NCI-H2196 (cell line): ENCODE data around the gene TEX101.
"Not testable (repeated sequence)": the region's sequence is repeated elsewhere in the genome, so short reads cannot be mapped to it uniquely, and the experiment has no call there.

ENCODE experiments used
- DNase-seq: peaks from one replicate; lab custom pipeline; 2025; ENCODE audit not compliant: unreplicated experiment; lab: John Stamatoyannopoulos, UW

TEX101 gene, protein sequence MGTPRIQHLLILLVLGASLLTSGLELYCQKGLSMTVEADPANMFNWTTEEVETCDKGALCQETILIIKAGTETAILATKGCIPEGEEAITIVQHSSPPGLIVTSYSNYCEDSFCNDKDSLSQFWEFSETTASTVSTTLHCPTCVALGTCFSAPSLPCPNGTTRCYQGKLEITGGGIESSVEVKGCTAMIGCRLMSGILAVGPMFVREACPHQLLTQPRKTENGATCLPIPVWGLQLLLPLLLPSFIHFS

DNA sequence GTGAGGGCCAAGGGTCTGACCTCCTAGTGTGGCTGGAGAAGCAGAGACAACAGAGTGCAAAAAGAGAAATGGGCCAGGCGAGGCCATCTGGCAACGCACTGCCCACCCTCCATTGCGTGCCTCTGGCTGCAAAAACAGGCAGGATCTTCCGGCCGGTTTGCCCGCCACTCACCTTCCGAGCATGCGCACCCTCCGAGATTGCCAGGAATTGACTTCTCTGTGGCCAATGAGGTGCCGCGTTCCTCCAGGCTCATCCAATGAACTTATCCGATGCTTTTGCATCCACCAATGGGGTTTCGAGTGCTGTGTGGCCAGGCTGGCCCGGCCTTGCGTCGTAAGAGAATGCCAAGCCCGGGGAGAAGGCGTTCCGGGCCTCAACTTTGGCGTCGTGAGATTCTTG, at the start of gene TEX101:
Gene TEX101 (plus strand): TSS at position 337 of the 400 bp plus-strand sequence. CDS start 1,030 bp downstream, outside the sequence.
- DNase-seq: no peak

DNA sequence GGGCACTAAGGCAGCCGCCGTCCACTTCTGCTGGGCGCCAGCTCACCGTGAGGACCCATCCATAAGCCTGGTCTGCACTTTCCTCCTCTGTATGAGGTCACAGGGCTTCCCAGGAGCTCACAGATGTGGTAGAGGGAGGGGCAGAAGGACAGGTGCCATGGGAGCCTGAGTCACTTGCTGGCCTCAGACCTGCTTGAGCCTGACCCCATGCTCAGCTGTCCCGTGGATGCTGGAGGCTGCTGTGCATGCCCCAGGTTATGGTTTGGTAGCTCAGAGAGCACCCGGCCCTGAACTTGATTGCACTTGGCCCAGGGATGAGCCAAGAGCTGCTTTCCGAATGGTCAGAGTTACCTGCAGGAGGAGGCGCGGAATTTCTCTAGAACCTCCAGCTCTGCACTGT, 49.0 kb upstream of the TEX101 start:
- DNase-seq: not testable (repeated sequence)

DNA sequence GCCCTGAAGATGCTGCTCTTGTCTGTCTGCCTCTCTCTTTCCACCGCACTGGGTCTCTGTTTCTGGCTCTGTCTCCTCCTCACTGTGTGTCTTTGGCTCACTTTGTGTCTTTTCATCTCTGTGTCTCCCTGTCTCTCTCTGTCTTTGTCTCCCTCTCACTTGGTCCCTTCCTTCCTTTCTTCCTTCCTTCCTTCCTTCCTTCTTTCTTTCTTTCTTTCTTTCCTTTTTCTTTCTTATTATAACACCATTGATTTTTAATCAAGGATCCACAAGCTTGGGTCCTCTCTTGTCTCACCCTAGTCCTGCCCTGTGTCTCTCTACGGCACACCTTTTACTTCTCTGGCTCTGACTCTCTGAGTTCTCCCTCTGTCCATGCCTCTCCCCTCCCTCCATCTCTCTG, 46.9 kb upstream of the TEX101 start:
- DNase-seq: no peak

DNA sequence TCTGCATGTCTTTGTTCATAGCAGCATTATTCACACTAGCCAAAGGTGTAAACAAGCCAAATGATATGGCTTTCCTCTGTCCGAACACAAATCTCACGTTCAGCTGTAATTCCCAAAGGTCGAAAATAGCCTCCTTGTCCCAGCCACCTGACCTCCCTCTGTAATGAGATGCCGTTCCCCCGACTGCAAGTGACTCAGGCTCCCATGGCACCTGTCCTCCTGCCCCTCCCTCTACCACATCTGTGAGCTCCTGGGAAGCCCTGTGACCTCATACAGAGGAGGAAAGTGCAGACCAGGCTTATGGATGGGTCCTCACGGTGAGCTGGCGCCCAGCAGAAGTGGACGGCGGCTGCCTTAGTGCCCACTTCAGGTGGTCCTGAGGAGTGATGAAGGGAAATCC, 45.8 kb upstream of the TEX101 start:
- peak; percentile 32 for DNase-seq

DNA sequence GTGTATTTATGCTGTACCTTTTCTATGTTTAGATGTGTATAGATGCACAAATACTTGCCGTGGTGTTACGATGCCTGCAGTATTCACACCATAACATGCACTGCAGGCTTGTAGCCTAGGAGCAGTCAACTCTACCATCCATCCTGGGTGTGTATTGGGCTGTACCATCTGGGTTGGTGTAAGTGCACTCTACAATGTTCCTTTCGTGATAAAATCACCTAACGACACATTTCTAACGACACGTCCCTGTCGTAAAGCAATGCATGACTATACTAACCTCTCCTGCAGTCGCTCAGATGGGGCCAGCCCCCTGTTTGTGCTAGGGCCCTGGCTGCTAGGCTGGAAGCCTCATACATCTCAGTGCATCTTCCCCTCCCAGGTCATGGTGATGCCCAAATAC, 42.8 kb upstream of the TEX101 start:
- no peak for DNase-seq

DNA sequence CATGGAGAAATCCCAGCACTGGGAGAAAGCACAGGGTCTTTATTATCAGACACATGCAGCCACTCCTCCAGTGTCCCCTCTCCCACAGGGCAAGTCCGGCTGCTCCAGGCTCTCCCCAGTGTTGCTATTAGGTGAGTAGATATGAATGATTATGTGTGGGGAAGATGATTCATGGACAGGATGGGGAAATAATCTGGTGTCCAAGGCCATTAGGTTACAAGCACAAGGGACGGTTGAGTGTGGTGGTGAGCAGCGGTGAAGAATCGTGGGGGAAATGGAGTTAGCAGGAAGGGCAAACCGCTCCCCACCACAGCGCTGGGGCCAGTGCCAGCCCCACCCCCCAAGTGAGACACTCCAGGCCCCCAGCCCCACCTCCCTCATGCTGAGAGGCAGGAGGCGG, 42.2 kb upstream of the TEX101 start:
- no peak for DNase-seq

DNA sequence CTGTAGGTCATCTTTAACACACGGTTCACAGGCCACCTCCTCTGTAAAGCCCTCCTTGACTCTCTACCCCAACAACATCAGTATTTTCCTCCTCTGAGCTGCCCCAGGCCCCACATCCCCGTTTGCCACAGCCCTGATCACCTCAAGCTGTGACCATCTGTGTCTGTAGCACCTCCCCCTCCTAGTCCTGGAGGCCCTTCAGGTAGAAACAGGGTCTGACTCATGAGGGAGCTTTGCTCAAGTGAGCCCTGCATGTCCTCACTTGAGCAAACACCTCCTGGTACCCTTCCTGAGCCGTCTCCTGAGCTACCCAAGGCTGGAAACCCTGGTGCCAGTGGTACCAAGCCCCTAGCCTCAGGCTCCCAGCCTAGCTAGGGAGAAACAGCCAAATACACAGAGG, 37.1 kb upstream of the TEX101 start:
- DNase-seq: not testable (repeated sequence)

DNA sequence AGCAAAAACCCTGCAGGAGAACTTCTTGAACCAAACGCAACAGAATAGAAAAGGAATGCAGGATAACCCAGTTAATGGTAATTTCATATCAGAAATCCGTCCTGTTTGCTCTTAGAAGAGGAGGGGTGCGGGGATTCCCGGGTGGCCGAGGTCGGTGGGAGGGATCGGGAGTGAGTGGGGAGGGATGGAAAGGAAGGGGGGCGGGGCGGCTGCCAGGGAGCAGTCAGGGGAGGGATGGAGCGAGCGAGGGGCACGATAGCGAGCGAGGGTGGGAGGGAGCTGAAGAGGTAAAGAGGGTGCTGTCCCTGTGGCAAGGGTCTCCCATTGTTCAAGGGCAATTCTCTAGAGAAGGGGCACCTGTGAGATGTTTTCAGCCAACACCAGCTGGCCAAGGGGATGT, 34.7 kb upstream of the TEX101 start:
- DNase-seq: no peak

DNA sequence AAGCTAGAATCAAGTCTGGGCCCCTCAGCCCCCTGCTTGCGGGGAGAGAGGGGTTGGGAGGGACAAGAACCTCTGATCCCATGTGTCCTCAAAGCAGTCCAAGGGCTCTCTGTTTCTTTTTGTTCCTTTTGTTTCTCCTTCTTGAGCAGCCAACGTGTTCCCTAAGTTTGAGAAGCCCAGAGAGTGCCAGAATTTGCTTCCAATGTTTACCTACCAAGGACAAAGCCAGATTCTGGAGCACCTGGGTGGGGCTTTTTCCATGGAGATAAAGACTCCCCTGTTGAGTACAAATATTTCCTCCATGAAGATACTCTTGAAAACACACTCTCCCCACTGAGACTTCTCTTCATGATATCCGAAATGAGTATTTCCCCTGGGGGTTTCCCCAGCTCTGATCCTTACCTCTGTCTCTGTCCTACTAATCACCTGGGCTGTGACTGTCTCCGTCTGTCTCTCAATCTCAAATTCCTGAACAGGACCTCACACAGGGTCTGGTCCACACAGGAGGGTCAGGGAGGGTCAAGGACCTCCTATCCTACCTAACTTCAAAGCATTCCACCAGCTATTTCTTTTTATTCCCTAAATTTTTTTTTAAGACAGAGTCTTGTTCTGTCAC, 33.8 kb upstream of the TEX101 start:
- DNase-seq: no peak

DNA sequence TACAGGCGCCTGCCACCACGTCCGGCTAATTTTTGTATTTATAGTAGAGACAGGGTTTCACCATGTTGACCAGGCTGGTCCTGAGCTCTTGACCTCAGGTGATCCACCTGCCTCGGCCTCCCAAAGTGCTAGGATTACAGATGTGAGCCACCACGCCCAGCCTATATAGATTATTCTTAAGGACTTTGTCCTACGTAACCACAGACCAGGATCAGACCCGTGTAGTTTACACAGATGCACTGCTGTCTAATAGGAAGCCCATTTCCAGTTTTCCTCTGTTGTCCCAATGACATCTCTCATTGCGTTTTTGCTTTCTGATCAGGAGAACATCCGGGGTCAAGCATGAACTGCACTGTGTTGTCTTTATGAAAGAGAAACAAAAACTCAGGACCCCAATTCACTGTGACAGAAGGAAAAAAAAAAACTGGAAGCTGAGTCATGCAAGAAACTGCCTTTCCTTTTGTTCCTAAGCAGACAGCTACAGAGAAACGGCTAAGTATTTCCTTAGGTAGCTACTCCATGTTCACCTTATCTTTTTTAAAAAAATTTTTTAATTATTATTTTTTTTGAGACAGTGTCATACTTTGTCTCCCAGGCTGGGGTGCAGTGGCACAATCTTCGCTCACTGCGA, 32.0 kb upstream of the TEX101 start:
- not testable (repeated sequence) for DNase-seq

DNA sequence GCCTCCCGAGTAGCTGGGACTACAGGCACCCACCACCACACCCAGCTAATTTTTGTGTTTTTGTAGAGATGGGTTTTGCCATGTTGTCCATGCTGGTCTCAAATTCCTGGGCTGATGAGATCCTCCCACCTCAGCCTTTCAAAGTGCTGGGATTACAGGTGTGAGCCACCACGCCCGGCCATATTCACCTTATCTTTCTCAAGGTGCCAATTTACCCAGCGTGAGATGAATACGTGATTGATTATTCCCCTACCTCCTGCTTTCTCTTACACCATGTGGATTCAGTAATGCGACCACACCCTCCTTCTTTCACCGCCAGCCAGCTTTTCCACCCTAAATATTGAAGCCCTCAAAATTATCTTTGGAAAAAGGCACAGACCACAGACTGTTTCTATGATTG, 31.4 kb upstream of the TEX101 start:
- DNase-seq: not testable (repeated sequence)

DNA sequence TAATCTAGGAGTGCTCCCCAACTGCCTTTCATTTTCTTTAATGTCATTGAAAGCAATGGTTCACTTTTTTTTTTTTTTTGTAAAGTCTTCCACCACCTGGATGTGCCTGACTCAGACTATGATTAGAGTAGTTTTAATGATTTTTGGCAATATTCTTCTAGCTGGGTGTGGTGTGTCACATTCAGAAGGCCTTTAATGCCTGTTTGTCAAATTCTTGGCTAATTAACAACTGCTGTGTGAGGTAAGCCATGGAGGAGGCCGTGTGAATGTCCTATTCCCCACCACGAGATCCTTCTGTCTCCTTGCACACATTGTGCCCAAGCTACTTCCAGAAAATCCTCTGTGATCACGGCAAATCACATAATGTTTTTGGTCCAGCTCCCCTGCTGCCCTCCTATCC, 30.9 kb upstream of the TEX101 start:
- not testable (repeated sequence) for DNase-seq

DNA sequence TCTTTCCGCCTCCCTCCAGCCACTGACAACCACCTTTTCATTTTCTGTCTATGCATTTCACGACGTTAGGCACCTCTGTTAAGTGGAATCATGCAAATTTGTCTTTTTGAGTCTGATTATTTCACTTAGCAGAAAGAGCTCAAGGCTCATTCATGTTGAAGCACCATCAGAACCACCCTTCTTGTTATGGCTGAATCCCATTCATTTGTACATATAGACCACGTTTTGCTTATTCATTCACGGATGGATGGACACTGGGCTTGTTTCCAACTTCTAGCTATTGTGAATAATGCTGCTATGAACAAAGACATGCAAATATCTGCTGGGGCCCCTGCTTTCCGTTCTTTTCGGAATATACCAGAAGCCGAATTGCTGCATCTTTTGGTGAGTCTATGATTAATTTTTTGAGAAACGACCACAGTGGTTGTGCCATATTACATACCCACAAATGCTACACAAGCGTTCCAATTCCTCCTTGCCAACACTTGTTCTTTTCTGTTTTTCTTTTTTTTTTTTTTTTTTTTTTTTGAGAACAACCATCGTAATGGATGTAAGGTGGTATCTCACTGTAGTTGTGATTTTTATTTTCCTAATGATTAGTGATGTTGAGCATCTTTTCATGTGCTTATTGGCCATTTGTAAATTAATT, 23.7 kb upstream of the TEX101 start:
- DNase-seq: peak; percentile 87

DNA sequence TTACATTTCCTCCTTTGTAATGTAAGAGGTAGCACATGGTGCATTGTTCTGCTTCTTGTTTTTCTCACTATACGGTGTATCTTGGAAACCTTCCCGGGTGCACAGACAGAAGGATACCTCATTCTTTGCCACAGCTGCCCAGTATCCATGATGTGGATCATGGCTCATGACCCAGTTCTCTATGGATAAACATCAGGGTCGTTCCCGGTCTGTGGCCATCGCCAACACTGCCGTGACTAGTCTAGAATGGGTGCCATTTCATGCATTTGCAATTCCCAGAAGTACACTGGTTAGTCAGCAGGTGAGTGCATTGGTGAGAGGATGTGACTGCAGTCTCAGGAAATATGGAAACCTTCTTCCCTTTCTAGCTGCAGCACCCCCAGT, 23.1 kb upstream of the TEX101 start:
- peak; percentile 61 for DNase-seq

DNA sequence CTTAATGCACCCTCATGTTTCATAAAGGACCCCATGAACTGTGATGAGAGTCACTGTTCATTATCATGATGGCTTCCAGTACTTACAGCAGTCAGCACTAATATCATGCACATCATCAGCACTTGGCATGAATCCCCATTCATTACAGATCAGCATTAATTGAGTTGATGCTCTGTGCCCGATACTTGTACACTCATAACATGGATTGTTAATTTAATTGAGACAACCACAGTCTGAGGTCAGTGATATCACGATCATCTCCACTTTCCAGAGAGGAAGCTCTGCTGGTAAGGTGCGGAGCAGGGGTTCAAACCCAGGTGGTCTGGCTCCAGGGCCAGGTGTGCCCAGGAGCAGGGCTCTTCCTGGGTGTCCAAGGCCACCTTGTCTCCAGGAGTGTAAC, 21.2 kb upstream of the TEX101 start:
- DNase-seq: not testable (repeated sequence)

DNA sequence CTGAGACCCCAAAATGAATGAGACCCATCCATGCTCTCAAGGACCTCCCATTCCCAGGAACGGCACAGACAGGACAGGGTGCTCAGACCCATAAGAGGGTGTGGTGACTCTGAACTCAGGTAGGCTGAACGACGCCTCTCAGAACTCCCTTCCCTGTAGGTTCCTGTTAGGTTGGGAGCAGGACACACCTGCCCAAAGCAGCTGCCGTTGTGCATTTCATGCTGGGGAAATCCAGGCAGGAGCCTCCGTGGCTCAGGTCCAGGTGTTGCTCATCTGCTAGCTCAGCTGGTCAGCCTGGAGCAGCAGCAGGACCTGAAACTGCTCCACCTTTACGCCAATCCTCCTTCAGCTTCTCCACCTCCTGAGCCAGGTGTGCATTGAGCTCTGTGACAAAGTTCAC, 19.1 kb upstream of the TEX101 start:
- peak; percentile 75 for DNase-seq

DNA sequence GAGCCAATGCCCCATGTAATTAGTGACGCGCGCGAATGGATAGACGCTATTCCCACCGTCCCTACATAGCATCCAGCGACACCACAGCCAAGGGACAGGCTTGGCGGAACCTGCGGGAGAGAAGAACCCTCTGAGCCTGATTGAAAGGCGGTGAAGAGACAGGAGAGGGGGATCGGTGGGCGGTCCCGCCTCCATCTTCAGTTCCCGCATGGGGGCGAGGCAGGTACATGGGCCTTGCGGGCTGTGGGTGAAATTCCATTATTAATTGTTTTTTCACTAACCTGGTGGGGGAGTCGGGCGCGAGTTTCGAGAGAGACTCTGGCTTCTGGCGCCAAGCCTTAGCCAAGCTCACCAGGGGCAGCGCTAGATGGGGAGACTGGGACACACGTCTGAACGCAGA, 8.4 kb upstream of the TEX101 start:
- DNase-seq: no peak

DNA sequence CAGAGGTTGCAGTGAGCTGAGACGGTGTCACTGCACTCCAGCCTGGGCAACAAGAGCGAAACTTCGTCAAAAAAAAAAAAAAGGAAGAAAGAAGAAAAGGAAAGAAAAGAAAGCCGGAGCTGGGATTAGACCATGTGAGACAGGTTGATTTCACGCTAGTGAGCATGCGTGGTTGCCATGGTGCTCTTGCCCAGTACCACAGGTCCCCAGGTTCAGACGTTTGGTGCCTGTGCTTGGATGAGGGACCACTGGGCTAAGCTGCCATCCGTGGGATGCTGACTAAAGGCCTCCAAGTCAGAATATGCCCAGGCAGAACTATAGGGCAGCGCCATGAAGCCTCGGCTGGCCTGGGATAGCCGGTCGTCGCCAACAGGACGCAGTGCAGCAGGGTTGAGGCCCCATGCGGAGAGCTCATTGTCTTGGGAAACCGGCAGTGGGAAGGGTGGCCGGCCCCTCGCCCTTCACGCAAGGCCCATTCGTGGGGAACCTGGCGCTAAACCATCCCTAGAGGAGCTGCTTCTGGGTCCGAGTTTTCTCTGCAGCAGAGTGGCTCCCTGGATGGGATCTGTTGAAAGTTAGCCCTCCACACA, 7.2 kb upstream of the TEX101 start:
- no peak for DNase-seq

DNA sequence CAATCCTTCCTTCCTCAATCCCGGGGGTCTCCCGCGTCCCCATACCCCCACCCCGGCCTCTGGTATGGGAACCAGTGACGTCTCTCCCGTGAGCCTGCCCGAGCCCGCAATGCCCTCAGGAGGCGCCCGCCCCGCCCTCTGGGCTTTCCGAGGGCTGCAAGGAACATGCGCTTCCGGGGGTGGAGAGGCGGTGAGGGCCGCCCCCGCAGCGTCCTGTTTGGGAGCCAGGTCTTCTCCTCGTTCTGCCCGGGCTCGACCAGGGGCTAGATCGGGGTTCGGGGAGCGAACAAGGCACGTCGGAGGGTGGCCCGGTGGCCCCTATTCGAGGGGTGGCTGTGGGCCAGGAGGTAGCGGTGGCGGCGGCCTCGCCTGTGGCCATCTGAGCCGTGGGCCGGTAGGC, 6.6 kb upstream of the TEX101 start:
- DNase-seq: no peak

DNA sequence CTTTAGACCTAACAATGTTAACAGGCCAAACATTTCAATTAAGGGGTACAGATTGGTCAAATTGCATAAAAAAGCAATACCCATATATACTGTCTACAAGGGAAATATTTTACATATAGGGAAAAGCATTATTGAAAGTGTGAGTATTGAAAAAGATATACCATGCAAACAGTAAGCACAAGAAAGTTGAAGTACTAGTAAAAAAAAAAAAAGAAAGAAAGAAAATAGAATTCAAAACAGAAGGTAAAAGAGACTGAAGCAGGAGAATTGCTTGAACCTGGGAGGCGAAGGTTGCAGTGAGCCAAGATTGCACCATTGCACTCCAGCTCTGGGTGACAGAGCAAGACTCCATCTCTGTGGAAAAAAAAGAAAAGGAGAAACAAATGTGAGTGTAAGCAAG, 5.3 kb upstream of the TEX101 start:
- DNase-seq: no peak

DNA sequence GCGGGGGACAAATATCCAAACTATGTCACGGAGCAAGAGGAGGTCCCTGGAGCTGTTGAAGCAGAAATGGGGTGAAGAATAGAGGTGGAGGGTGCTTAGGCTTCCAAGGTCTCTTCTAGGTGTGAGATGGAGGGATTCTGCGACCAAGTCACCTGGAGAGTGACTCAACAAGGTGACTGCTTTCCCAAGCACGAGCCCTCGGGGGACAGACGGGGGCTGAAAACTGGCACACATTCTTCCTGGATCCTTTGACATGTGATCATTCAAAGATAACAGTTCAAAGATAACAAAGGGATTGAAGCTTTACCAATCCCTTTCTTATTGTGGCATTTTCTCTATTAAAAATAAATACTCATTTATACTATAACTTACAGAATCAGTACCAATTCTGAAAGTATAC, 2.2 kb upstream of the TEX101 start:
- no peak for DNase-seq
